Measurements from ENCODE around the gene MAPK6.
"Not testable (repeated sequence)": the region's sequence is repeated elsewhere in the genome, so short reads cannot be mapped to it uniquely, and the experiment has no call there.

MAPK6 gene

GRCh38 chr15:52080706-52081392 is 61.8 kb downstream of the MAPK6 start:
- Histone ChIP-seq H3K27ac (ENCODE audit: low read depth, low read length) (no peak overlapping the region), H3K36me3 (ENCODE audit: control insufficient read depth in 1 of 2, insufficient read depth in 2 of 2, low read length in 2 of 2) (no peaks in the 10 kb centered on the region), H3K4me1 (ENCODE audit: control insufficient read depth in 1 of 2, insufficient read depth in 2 of 2, low read length in 2 of 2) (peaks cover 5 to 18% of the 10 kb centered on the region in 2 donors), H3K9me3 (ENCODE audit: control insufficient read depth in 1 of 2, low read length in 2 of 2) (no peaks in the 10 kb centered on the region), H3K9ac (ENCODE audit: low read depth in 1 of 2, low read length in 2 of 2) (no peak overlapping the region), H3K4me3 (ENCODE audit: low read depth in 1 of 2, low read length in 2 of 2) (no peak overlapping the region), H3K27me3 (ENCODE audit: control insufficient read depth in 1 of 2, insufficient read depth in 2 of 2, low read length in 2 of 2) (no peaks in the 10 kb centered on the region)

GRCh38 chr15:52082197-52083036 is 63.4 kb downstream of the MAPK6 start:
- H3K9ac ChIP-seq (ENCODE audit: low read depth in 1 of 2, low read length in 2 of 2): no peak overlapping the region
- H3K4me1 ChIP-seq (ENCODE audit: control insufficient read depth in 1 of 2, insufficient read depth in 2 of 2, low read length in 2 of 2): peaks cover 5 to 11% of the 10 kb centered on the region in 2 donors
- H3K4me3 ChIP-seq (ENCODE audit: low read depth in 1 of 2, low read length in 2 of 2): no peak overlapping the region
- no peak overlapping the region for H3K27ac ChIP-seq (ENCODE audit: low read depth, low read length)
- no peaks in the 10 kb centered on the region for H3K27me3 ChIP-seq (ENCODE audit: control insufficient read depth in 1 of 2, insufficient read depth in 2 of 2, low read length in 2 of 2)
- H3K36me3 ChIP-seq (ENCODE audit: control insufficient read depth in 1 of 2, insufficient read depth in 2 of 2, low read length in 2 of 2): no peaks in the 10 kb centered on the region
- peaks cover 10 to 12% of the 10 kb centered on the region in 2 donors for H3K9me3 ChIP-seq (ENCODE audit: control insufficient read depth in 1 of 2, low read length in 2 of 2)

- not testable (repeated sequence) for H3K27ac ChIP-seq (ENCODE audit: low read depth, low read length); H3K9ac ChIP-seq (ENCODE audit: low read depth in 1 of 2, low read length in 2 of 2); H3K27me3 ChIP-seq (ENCODE audit: control insufficient read depth in 1 of 2, insufficient read depth in 2 of 2, low read length in 2 of 2); H3K4me3 ChIP-seq (ENCODE audit: low read depth in 1 of 2, low read length in 2 of 2); H3K36me3 ChIP-seq (ENCODE audit: control insufficient read depth in 1 of 2, insufficient read depth in 2 of 2, low read length in 2 of 2)
- Histone ChIP-seq H3K9me3 (ENCODE audit: control insufficient read depth in 1 of 2, low read length in 2 of 2) (peaks cover 10 to 12% of the 10 kb centered on the region in 2 donors), H3K4me1 (ENCODE audit: control insufficient read depth in 1 of 2, insufficient read depth in 2 of 2, low read length in 2 of 2) (peaks cover 5 to 11% of the 10 kb centered on the region in 2 donors)
These were observed 64.0 kb downstream of the MAPK6 start for GRCh38 chr15:52083037-52083359.

GRCh38 chr15:52083603-52084002 is 64.6 kb downstream of the MAPK6 start:
- H3K4me1 ChIP-seq (ENCODE audit: control insufficient read depth in 1 of 2, insufficient read depth in 2 of 2, low read length in 2 of 2): peaks cover 5 to 10% of the 10 kb centered on the region in 2 donors
- no peak overlapping the region for H3K4me3 ChIP-seq (ENCODE audit: low read depth in 1 of 2, low read length in 2 of 2)
- H3K9me3 ChIP-seq (ENCODE audit: control insufficient read depth in 1 of 2, low read length in 2 of 2): peaks cover 10 to 12% of the 10 kb centered on the region in 2 donors
- no peak overlapping the region for H3K27ac ChIP-seq (ENCODE audit: low read depth, low read length)
- no peaks in the 10 kb centered on the region for H3K36me3 ChIP-seq (ENCODE audit: control insufficient read depth in 1 of 2, insufficient read depth in 2 of 2, low read length in 2 of 2)
- H3K9ac ChIP-seq (ENCODE audit: low read depth in 1 of 2, low read length in 2 of 2): no peak overlapping the region
- H3K27me3 ChIP-seq (ENCODE audit: control insufficient read depth in 1 of 2, insufficient read depth in 2 of 2, low read length in 2 of 2): no peaks in the 10 kb centered on the region

GRCh38 chr15:52085299-52085698 is 66.3 kb downstream of the MAPK6 start:
- Histone ChIP-seq H3K4me3 (ENCODE audit: low read depth in 1 of 2, low read length in 2 of 2) (no peak overlapping the region), H3K27ac (ENCODE audit: low read depth, low read length) (no peak overlapping the region), H3K4me1 (ENCODE audit: control insufficient read depth in 1 of 2, insufficient read depth in 2 of 2, low read length in 2 of 2) (peaks cover 5 to 6% of the 10 kb centered on the region in 2 donors), H3K9me3 (ENCODE audit: control insufficient read depth in 1 of 2, low read length in 2 of 2) (peaks cover 12 to 14% of the 10 kb centered on the region in 2 donors), H3K36me3 (ENCODE audit: control insufficient read depth in 1 of 2, insufficient read depth in 2 of 2, low read length in 2 of 2) (no peaks in the 10 kb centered on the region), H3K27me3 (ENCODE audit: control insufficient read depth in 1 of 2, insufficient read depth in 2 of 2, low read length in 2 of 2) (no peaks in the 10 kb centered on the region), H3K9ac (ENCODE audit: low read depth in 1 of 2, low read length in 2 of 2) (no peak overlapping the region)

- Histone ChIP-seq H3K9me3 (ENCODE audit: control insufficient read depth in 1 of 2, low read length in 2 of 2) (peaks cover 14 to 15% of the 10 kb centered on the region in 2 donors), H3K27ac (ENCODE audit: low read depth, low read length) (no peak overlapping the region), H3K27me3 (ENCODE audit: control insufficient read depth in 1 of 2, insufficient read depth in 2 of 2, low read length in 2 of 2) (no peaks in the 10 kb centered on the region), H3K9ac (ENCODE audit: low read depth in 1 of 2, low read length in 2 of 2) (no peak overlapping the region), H3K4me3 (ENCODE audit: low read depth in 1 of 2, low read length in 2 of 2) (no peak overlapping the region), H3K4me1 (ENCODE audit: control insufficient read depth in 1 of 2, insufficient read depth in 2 of 2, low read length in 2 of 2) (peaks cover 5 to 6% of the 10 kb centered on the region in 2 donors), H3K36me3 (ENCODE audit: control insufficient read depth in 1 of 2, insufficient read depth in 2 of 2, low read length in 2 of 2) (no peaks in the 10 kb centered on the region)
These were observed 67.2 kb downstream of the MAPK6 start for GRCh38 chr15:52086011-52086786.

- no peaks in the 10 kb centered on the region for H3K36me3 ChIP-seq (ENCODE audit: control insufficient read depth in 1 of 2, insufficient read depth in 2 of 2, low read length in 2 of 2)
- H3K4me3 ChIP-seq (ENCODE audit: low read depth in 1 of 2, low read length in 2 of 2): no peak overlapping the region
- H3K4me1 ChIP-seq (ENCODE audit: control insufficient read depth in 1 of 2, insufficient read depth in 2 of 2, low read length in 2 of 2): no peaks in the 10 kb centered on the region
- H3K27ac ChIP-seq (ENCODE audit: low read depth, low read length): no peak overlapping the region
- H3K27me3 ChIP-seq (ENCODE audit: control insufficient read depth in 1 of 2, insufficient read depth in 2 of 2, low read length in 2 of 2): no peaks in the 10 kb centered on the region
- no peak overlapping the region for H3K9ac ChIP-seq (ENCODE audit: low read depth in 1 of 2, low read length in 2 of 2)
- peaks cover 14 to 15% of the 10 kb centered on the region in 2 donors for H3K9me3 ChIP-seq (ENCODE audit: control insufficient read depth in 1 of 2, low read length in 2 of 2)
These were observed 71.2 kb downstream of the MAPK6 start for GRCh38 chr15:52090193-52090592.

- Histone ChIP-seq H3K9ac (ENCODE audit: low read depth in 1 of 2, low read length in 2 of 2) (no peak overlapping the region), H3K27ac (ENCODE audit: low read depth, low read length) (no peak overlapping the region)
These were observed 74.1 kb downstream of the MAPK6 start for GRCh38 chr15:52093167-52093538.

GRCh38 chr15:52093539-52094510 is 74.8 kb downstream of the MAPK6 start:
- Histone ChIP-seq H3K9ac (ENCODE audit: low read depth in 1 of 2, low read length in 2 of 2) (no peak overlapping the region), H3K27me3 (ENCODE audit: control insufficient read depth in 1 of 2, insufficient read depth in 2 of 2, low read length in 2 of 2) (no peaks in the 10 kb centered on the region), H3K4me1 (ENCODE audit: control insufficient read depth in 1 of 2, insufficient read depth in 2 of 2, low read length in 2 of 2) (peaks cover 7% of the 10 kb centered on the region in 2 donors), H3K27ac (ENCODE audit: low read depth, low read length) (no peak overlapping the region), H3K4me3 (ENCODE audit: low read depth in 1 of 2, low read length in 2 of 2) (no peak overlapping the region), H3K9me3 (ENCODE audit: control insufficient read depth in 1 of 2, low read length in 2 of 2) (peaks cover 2 to 5% of the 10 kb centered on the region in 2 donors), H3K36me3 (ENCODE audit: control insufficient read depth in 1 of 2, insufficient read depth in 2 of 2, low read length in 2 of 2) (no peaks in the 10 kb centered on the region)

More at GRCh38 chr15:52093167-52093538, 74.1 kb downstream of the MAPK6 start:
- Histone ChIP-seq H3K9me3 (ENCODE audit: control insufficient read depth in 1 of 2, low read length in 2 of 2) (peaks cover 2 to 5% of the 10 kb centered on the region in 2 donors), H3K4me1 (ENCODE audit: control insufficient read depth in 1 of 2, insufficient read depth in 2 of 2, low read length in 2 of 2) (peaks cover 2% of the 10 kb centered on the region in 2 donors), H3K27me3 (ENCODE audit: control insufficient read depth in 1 of 2, insufficient read depth in 2 of 2, low read length in 2 of 2) (no peaks in the 10 kb centered on the region), H3K4me3 (ENCODE audit: low read depth in 1 of 2, low read length in 2 of 2) (no peak overlapping the region), H3K36me3 (ENCODE audit: control insufficient read depth in 1 of 2, insufficient read depth in 2 of 2, low read length in 2 of 2) (no peaks in the 10 kb centered on the region)

All from duodenal mucosa (tissue), 2 donors.